Vagina (tissue), 2 donors: ENCODE results near the gene STK24.
"Not testable (repeated sequence)": the region's sequence is repeated elsewhere in the genome, so short reads cannot be mapped to it uniquely, and the experiment has no call there.

Experiments
- POLR2AphosphoS5 ChIP-seq, 2 donors: sonication (generic); formaldehyde crosslinking; IDR thresholded peaks; one replicate each; pipeline ENCODE4 v1.9.0; 2017; ENCODE audit warnings: antibody characterized with exemption in 2 of 2, mild to moderate bottlenecking in 2 of 2, low read depth in 1 of 2; ENCODE audit not compliant: insufficient read depth in 1 of 2
- TF ChIP-seq, protein P1 (sequence below), 3 experiments: fragments of 450-650 bp in 2 of 3; fragments of 200-600 bp in 1 of 3; sonication (generic) in 1 of 3; IDR thresholded peaks; one replicate each; pipeline ENCODE4 v1.5.1; 2017 to 2019; ENCODE audit warnings: antibody characterized with exemption in 3 of 3, mild to moderate bottlenecking in 2 of 3, moderate library complexity in 2 of 3

DNA sequence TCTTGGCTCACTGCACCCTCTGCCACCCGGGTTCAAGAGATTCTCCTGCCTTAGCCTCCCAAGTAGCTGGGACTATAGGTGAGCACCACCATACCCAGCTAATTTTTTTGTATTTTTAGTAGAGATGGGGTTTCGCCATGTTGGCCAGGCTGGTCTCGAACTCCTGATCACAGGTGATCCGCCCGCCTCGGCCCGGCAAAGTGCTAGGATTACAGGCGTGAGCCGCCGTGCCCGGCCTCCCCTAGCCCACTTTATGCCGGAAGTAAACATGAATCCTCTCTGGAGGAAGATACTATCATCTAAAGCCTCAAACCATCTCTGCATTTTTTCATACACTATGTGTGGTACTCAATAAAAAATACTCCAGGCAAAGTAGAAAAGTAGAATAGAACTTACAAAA is 12.6 kb upstream of the STK24 start:
- TF ChIP-seq POLR2AphosphoS5 (IDR thresholded peaks at IDR 0.05; ENCODE audit: insufficient read depth in 1 of 2, low read depth in 1 of 2): not testable (repeated sequence)
- TF ChIP-seq, protein P1, sequence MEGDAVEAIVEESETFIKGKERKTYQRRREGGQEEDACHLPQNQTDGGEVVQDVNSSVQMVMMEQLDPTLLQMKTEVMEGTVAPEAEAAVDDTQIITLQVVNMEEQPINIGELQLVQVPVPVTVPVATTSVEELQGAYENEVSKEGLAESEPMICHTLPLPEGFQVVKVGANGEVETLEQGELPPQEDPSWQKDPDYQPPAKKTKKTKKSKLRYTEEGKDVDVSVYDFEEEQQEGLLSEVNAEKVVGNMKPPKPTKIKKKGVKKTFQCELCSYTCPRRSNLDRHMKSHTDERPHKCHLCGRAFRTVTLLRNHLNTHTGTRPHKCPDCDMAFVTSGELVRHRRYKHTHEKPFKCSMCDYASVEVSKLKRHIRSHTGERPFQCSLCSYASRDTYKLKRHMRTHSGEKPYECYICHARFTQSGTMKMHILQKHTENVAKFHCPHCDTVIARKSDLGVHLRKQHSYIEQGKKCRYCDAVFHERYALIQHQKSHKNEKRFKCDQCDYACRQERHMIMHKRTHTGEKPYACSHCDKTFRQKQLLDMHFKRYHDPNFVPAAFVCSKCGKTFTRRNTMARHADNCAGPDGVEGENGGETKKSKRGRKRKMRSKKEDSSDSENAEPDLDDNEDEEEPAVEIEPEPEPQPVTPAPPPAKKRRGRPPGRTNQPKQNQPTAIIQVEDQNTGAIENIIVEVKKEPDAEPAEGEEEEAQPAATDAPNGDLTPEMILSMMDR (IDR thresholded peaks at IDR 0.05): not testable (repeated sequence)
